GM18870 (cell line): ENCODE measurements around the gene USP19.

Experiments used
- ATAC-seq: cut with Tn5 transposase; IDR thresholded peaks from one replicate; pipeline ENCODE4 v1.9.1; 2021; ENCODE audit warnings: moderate library complexity; ENCODE audit not compliant: unreplicated experiment

Gene USP19

DNA sequence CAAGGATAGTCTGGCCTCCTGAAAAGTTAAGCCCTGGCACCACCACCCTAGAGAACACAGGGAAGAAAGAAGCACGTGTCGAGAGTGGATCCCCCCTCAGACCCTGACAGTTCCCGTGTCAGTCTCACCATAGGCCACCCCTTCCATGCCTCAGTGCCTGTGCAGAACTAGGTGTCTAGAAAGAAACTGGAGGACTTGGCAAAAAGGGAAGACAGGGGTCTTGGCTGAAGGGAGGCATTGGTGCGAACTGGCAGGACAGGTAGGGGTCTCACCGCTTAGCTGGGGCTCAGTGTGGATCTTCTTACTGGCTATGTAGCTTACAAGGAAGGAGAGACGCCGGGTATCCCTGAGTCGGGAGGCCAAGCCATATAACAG, 16.6 kb downstream of the USP19 start:
- ATAC-seq = no peak

DNA sequence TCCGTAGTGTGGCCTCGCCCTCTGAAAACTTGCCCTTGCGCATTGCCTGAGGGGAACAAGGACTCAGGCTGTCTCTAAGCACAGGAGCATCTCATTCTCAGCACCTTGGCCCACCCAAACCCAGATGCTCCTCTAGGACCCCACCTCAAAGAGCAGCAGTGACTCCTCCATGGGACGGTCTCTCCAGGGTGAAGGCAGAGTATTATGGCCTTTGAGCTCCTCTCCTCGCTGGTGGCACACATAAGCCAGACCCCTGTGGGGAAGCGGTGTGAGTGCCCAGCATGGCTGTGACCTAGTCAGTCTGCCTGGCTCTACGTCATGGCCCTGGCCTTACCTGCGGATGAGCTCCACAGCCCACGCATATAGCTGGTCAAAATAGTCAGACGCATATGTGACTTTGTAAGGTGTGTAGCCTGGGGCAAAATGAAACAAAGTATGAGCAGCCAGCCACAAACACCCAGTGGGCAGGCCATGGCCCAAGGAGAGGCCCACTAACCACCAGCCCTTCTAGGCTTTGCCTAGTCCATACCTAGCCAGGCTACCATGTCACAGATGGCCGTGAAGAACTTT, 20.5 kb downstream of the USP19 start:
- no peak for ATAC-seq

DNA sequence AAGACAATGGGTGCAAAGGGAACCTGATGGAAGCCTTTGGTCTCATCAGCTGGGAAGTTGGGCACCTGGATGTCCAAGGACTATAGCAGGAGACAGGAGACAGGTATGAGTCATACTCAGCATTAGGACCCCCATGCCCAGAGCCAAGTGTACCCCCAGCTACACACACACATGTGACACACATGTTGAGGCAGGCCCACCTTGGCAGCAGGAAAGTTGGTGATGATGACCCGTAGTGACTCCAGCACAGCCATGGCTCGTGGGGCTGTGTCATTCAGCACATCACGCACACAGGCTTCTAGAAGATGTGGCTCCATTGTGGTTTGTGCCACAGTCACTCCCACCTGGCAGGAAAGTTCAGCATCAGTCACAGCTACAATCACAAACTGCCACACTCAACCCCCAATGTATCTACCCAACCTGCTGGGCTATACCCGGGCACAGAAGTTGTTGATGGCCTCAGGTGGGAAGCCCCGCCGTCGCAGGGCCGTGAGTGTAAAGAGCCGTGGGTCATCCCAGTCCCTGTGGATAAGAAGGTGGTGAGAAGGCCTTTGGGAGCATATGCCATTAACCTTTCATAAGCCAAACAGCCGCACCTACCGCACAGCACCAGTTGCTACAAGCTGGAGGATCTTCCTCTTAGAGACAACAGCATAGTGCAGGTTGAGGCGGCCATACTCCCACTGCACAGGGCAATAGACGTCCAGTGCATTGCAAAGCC, 21.6 kb downstream of the USP19 start:
- no peak for ATAC-seq

DNA sequence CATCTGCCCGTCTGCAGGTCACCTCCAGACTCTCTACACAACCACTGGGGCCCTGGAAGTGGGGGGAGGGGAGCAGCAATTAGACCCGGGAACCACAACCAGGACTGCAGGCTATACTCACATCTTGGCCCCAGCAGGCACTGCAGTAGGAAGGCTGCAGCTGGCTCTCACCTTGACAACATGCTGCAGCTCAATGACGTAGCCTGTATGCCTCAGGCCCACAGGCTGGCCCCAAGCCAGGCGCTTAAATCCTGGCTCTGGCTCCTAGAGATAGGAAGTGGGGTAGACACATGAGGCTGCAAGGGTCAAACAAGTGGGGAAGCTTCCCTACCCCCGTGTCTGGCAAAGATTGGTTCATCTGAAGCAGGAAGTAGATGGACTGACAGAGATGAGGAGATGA, 22.2 kb downstream of the USP19 start:
- no peak for ATAC-seq

DNA sequence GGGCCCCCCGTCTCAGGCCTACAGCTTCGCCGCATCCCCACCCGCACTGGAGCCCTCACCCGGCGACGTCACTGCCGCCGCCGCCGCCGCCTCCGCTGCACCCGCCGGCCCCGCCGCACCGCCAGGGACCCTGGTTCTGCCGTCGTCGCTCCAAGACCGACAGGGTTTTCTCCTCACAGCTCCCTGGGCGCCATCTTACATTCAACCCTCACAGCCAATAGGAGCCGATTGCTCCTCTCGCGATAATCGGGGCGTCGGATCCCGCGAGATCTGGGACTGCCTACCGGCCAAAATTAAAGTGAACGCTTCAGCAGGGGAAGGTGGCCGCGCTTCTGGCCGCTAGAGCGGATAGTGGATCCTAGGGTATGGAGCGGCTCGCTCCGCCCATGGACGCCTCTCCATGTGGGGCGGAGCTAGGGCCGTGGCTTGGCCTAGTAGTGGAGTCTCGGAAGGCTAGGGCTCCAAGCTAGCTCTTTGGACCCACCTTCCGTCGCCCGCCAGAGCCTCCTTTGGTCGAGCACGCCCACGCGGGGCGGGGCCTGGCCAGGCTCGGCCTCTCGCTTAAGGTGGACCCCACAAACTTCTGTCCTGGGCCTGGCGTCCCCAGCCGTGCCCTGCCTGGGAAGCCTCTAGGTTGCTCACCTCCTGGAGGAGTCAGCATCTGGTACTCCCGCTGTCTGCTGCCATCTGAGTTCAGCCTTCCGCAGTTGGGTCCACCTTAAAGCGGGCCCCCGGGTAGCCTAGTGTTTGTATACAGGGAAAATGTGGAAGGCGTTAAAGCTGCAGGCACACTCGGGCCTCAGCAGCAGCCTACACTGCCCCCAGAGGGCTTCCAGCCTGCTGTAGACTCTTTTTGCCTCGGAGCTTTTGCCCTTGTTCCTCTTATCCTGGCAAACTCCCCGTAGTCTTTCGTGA, 26.5 kb downstream of the USP19 start, which contains the start of gene QRICH1:
TSS of gene QRICH1 (minus strand) at position 219 of the 915 bp plus-strand sequence. CDS start 17,054 bp downstream, outside the sequence.
- ATAC-seq = peak; percentile 85

DNA sequence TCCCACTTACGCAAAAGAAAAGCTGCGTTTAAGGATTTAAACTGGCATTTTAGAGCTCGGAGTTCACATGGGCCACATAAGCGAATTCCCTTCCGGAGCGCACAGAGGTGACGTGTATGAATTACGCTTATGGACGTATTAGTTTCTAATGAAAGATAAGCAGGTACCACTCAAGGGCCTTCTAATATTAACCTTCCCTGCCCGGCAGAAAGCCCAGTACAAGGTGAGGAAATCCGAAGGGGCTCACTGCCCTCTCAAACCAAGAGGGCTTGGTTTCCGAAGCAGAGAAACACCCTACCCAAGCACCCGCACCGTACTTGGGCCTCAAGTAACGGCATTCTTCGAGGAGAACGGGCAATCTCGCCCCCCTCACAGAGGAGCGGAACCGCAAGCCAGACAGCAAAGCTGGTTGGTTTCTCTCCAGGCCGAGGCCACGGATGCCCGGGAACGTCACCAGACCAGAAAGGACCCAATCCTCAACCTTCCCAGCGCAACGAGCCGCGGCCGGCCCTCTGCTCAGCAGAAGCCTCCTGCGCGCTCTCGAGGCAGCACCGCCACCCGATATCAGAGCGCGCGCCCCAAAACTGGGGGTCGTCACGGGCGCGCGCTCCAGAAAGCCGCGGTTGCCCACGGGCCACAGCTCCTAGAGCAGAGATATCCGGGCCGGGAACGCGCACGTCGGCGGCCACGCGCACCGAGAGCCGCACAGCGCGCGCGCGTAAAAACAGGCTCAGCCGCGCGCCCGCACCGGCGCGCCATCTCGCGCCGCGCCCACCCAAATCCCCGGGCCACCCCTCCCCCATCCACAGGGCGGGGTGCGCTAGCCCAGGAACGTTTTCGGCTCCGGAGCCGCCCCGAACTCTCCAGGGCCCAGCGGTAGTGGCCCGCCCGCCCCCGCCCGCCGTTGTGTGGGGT, 27.4 kb downstream of the USP19 start:
- ATAC-seq = peak; percentile 26

DNA sequence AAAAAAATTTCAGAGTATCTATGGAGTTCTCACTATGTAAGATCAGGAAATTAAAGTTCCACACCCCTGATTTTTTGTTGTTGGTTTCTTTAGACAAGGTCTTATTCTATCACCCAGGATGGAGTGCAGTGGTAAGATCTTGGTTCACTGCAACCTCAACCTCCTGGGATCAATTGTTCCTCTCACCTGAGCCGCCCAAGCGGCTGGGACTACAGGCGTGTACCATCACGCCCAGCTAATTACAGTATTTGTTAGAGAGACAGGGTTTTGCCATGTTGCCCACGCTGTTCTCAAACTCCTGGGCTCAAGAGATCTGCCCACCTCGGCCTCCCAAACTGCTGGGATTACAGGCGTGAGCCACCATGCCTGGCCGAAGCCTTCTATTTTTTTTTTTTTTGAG, 39.2 kb downstream of the USP19 start:
- ATAC-seq = no peak

DNA sequence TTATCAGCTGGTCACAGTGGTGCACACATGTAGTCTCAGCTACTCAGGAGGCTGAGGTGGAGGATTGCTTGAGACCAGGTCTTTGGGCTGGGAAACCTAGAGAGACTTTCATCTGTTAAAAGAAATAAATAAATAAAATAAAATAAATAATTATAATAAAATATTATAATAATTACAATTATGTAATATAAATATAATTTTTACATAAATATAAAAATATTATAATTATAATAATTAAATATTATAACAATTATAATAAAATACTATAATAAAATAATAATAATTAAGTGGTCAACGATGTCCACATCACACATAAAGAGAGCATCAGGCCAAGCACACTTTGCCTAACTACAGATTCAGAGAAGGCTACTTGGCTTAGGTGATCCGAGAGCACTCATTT, 41.4 kb downstream of the USP19 start:
- no peak for ATAC-seq

DNA sequence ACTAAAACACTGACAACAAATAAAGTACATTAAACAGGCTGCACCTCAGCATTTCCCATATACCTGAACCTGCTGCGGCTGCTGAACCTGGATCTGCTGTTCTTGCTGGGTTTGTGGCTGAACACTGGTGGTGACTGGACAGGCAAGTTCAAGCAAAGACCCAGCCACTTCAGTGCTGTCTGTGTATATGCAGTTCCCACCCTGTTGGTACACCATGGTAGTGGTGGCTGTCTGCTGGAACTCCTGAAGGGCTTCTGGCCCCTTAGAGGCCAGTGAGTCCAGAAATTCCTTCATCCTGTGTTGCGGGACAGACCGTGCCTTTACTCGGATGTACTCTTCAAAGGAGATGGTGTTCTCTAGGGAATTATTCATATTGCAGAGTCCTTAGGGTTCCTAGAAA, 44.0 kb downstream of the USP19 start:
- ATAC-seq = no peak

DNA sequence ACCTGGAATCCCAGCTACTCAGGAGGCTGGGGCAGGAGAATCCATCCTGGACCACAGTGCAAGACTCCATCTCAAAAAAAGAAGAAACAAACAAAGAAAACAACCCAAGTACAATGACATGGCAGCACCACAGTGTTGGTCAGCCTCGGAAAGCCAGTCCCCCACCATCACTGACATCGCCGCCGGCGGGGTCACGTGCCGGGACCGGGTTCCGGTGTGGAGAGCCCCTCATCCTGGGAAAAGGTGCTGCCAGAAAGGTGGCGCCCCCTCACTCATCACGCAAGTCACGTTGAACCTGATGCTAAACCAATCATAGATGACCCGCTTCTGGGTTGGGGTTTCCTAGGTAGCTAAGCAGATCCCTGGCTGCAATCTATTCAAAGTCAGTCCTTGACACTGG, 44.5 kb downstream of the USP19 start:
- no peak for ATAC-seq
